NCI-H446 treated with DMSO at 0.1 percent for 48 hours (cell line): ENCODE data around the gene RNF123.
"Not testable (repeated sequence)": the region's sequence is repeated elsewhere in the genome, so short reads cannot be mapped to it uniquely, and the experiment has no call there.

Experiments
- DNase-seq: peaks from one replicate; lab custom pipeline; 2025; lab: John Stamatoyannopoulos, UW

Gene RNF123

DNA sequence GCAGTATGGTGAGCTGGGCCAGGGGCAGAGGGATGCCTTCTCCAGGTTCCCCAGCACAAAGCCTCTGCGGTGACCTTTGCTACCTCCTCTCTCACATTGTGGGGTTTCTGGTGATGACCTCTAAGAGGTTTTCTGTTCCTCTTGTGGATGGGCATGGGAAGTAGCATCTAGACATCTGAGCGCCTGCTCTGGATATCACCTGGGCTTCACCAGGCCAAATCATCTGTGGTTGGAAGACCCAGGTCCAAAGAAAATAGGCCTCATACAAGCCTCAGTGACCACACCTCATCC is 8.2 kb upstream of the RNF123 start:
- no peak for DNase-seq

DNA sequence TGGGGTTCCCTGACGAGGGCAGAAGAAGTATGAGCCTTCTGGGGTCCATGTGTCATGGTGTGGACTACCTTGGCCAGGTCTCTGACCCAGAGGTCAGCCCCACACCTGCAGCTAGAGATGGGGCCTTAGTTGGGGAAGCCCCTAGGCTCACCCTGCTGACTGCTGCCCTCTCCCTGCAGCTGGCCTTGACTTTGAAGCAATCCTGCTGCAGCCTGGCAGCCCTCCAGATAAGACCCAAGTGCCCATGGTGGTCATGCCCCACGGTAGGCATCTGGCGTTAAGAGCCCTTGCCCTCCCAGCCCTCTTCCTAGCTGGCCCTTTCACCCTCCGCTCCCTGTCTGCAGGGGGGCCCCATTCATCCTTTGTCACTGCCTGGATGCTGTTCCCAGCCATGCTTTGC is 7.8 kb upstream of the RNF123 start:
- no peak for DNase-seq

DNA sequence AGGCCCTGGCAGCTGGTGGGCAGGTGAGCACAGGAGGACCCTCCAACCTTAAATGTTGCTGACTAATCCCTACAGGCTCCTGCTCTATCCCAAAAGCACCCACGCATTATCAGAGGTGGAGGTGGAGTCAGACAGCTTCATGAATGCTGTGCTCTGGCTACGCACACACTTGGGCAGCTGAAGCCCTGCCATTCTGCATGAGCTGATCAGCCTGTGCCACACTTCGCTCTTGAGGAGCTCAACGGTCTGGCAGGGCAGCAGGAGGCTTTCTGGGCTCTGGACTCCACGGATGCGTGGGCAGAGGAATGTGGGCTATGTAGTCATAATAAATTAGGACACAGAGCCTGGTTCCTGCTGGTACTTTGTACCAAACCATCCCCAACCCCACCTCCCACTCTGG is 6.2 kb upstream of the RNF123 start:
- no peak for DNase-seq

DNA sequence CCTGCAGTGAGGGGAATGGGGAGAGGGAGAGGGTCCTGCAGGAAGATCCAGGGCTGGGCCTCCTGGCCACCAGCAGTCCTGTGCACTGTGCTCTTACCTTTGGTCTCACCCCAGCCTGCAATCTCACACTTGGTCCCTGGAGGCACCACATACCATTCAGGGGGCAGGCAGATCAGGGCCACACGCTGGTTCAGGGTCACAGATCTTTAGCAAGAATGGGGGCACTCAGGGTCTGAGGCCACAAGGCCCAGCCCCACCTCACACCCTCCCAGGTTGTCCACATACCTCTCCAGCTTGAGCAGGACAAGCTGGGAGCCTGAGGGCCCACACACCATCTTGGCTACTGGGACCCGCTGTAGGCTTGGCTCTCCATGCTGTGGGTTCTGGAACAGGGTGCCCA is 4.9 kb upstream of the RNF123 start:
- DNase-seq, result not testable (repeated sequence)

DNA sequence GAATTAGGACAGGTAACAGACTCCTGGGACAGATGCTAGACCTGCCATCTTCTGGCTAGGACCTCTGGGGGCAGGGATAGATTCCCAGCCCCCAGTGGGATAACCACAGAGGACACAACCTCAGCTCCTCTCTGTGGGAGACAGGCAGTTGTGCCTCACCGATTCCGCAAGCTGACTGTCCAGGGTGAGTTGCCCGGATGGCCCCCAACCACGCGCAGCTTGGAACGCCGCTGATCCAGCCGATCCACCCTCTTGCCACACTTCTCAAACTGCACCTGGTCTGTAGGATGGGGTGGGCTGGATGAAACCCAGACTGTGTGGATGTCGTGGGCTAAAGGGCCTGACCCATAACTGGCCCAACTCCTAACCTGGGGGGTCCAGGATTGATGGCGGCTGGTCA is 4.3 kb upstream of the RNF123 start:
- not testable (repeated sequence) for DNase-seq

DNA sequence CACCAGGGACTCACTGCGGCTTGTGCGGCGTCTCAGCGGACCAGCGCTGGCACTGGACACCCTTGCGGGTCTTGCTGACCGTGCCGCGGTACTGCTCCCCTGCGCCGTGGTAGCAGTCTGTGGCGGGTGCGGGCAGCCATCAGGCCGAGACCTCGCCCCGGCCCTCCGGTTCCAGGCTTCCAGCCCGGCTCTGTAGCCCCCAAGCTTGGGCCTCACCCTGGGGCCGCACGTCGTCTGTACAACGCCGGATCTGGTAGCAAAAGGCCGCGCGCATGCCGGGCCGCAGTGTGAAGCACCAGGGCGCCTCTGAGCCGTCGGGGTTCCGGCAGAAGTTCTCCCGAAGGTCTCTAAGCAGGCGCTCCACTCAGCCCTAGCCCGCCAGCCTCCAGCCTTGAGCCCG is 3.5 kb upstream of the RNF123 start:
- not testable (repeated sequence) for DNase-seq

DNA sequence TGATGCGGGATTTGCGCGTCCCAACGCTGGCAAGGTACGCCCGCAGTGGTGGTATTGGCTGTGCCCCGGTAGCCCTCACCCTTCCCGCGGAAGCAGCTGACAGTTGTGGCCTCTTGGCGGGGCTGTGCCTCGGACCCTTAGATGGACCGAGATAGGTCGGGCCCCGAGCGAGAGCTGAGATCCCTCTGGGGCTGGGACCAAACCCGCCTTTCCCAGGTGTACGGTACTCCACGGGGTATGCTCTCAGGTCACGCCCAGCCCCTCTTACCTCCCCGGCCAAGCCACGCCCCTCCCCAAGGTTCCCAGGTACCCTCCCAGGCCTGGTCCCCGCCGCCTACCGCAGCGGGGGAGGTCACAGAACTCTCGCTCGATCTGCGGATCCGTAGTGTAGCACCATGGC is 3.0 kb upstream of the RNF123 start:
- DNase-seq, result not testable (repeated sequence)

DNA sequence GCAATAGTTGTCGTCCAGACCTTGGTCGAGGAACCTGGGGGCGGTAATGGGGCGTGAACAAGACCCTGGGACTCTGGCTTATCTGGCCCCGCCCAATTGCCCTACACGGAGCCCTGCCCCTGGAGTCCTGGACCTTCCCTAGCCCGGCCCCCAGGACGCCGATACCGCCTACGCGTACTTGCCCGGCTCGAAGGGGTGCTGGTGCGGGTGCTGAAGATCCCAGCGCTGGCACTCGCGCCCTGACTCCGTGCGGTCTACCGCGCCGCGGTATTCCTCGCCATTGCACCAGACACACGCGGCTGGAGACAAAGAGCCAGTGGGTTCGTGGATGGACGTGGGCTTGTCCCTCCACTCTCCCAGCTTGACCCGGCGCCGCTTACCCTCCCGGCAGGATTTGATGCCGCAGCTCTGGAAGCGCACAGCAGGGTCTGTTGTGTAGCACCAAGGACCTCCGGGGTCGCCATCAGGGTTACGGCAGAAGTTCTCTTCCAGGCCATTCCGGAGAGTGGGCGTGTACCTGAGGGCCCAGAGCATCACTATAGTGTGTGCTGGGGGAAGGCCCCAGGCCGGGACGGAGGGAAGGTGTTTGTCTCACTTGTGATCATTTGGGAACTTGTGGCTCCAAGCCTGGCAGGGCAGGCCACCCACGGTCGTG is 2.5 kb upstream of the RNF123 start:
- not testable (repeated sequence) for DNase-seq

DNA sequence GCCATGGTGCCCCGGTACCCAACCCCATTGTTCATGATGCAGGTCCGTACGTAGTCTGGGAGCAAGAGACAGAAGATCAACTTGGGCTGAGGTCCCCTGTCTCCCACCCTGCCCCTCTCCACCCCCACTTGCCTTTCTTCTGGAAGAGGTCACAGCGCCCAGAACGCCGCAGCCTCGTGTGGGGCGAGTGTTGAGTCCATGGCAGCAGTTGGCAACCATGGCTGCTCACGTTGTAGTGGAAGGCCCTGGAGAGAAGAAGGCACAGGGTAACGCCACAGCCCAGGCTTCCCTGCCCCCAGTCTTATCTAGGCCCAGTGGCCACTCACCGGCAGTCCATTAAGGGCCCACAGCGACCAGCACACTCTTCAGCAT is 1.9 kb upstream of the RNF123 start:
- DNase-seq, result not testable (repeated sequence)

DNA sequence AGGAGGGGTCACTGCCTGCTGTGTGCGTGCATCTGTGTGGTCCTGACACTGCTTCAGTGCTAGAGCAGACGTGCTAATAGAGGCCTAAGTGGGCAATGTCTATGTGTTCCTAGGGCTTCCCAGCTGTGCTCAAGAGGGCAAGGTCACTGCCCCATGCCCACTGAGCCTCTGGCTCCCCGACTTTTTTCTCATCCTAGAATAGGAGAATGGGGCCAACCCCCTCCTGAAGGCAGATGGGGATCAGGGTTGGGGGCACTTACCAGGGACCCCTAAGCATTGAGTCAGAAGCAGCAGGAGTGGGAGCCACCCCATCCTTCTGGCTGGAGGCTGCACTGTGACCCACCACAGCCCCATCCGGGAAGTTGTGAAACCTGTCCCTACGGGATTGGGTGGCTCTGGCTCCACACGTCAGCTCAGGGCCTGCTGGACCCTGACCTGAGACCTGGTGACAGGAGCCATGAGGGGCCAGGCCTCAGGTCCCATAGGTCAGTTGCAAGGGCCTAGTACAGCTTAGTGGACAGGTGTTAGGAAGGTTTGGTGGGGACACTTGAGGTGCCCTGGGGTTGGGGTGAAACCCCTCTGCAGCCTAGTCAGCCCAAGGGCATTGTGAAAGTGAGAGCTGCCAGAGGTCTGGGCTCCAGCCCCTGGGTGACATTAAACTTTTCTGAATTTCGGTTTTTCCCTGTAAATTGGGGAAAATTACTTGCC is 865 bp upstream of the RNF123 start:
- DNase-seq, result not testable (repeated sequence)

DNA sequence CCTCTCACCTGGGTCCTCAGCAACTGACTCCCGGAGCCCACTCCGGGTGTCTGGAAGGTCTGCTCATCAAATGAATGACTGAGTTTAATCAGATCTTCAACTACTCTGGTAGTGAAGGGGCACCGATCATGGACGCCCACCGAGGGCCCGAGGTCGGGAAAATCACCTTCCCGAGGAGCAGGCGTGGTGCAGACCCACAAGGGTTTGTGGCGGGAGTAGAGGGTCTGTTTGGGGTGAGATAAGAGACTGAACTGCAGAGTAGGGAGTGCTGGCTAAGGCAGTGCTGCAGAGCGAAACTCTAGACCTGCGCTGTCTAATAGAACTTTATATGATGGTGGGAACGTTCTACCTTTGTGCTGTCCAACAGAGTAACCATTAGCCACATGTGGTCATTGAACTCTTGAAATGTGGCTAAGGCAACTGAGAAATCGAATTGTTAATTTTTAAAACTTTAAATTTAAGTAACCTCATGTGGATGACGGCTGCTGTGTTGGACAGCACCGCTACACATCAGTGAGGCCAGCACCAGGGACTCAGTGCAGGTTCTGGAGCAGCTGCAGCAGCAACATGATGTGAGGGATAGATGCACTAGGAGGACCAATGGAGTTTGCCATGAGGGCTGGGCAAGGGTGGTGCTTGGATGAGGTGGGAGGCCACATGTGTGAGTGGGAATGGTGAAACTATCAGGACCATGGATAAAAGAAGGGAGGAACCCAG is 709 bp downstream of the RNF123 start:
- DNase-seq, result not testable (repeated sequence)

DNA sequence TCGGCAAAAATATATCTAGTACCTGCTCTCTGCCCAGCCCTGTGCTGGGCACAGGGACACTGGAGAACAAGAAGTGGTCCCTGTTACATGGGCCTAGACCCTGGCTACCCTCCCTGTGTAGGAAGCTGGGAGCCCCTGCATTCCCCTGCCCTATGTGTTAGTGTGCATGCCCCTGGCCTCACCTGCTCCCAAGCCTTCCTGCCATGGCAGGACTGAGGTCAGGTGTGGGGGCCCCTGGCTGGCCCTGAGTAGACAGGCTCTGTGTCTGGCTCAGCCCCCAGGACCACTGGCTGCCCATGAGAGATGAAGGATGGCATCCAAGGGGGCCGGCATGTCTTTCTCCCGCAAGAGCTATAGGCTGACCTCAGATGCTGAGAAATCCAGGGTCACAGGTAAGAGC is 1.5 kb downstream of the RNF123 start:
- DNase-seq, result not testable (repeated sequence)

DNA sequence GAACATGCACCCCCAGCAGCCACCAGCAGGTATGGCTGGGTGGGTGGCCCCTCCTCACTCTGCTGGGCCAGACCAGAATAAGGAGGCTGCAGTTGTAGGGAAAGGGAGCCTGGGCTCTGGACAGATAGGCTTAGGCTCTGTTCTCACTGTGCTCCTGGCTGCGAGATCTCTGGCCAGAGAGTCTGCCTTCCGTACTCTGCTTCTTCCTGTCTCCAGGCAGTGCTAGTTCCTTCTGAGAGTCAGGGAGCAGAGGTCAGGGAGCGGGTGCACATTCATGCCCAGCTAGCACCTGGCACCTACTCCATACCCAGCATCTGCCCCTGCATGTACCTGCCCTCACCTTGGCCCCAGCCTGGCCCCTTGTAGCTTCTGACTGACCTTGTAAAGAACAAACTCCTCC is 2.1 kb downstream of the RNF123 start:
- not testable (repeated sequence) for DNase-seq

DNA sequence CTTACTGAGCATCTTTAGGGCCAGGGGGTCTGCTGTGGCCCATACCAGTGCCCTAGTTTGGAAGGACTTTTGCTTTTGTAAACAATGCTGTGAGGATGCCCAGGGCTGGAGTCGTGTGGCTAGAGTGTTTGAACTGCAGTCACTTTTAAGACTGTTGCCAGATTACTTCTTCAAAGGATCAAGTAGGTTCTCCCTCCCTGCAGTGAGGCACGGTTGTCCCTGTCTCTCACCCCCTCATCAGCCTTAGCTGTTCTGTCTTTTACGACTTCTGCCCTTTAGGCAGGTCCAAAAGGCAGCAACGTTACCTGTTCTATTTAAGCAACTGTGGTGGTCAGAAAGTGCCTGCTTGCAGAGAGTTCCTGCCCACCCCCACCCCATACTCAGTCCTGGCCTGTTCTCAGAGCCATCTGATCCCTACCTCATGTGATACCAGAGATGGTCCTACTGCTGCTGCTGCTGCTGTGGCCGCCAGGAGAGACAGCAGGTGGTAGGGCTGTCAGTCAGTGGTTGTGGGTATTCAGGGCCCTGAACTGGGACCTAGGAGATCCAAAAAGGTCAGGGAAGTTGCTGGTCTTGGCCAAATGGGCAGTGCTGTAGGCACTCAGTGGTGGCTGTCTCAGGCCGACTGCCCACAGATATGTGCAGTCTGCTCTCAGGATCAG is 5.2 kb downstream of the RNF123 start:
- not testable (repeated sequence) for DNase-seq

DNA sequence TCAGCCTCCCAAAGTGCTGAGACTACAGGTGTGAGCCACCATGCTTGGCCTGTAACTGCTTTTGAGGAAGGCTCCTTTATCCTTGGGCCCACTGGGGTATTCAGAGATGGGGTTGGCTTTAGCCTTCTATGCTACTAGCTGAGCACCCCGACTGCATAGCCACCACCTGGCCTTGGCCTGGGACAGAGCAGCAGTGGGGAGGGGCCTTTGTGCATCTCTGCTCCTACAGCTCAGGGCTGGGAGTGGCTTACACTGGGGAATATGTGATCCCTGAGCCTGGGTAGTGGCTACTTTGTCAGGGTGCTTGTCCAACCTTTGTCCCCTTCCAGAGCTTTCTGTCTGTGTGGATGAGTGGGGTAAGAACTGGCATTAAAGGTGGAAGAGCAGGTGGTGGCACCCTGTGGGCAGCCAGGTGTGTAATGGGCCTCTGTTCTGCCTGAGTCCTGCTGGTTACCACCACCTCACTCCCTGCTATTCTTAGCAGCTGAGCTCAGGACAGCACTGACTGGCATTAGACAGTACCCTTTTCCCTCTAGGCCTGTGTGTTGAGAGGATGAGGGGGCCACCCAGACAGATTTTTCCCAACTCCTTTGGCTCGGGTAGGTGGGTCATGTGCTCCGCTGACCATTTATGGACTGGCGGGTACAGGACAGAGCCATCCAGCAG is 6.1 kb downstream of the RNF123 start:
- DNase-seq, result not testable (repeated sequence)

DNA sequence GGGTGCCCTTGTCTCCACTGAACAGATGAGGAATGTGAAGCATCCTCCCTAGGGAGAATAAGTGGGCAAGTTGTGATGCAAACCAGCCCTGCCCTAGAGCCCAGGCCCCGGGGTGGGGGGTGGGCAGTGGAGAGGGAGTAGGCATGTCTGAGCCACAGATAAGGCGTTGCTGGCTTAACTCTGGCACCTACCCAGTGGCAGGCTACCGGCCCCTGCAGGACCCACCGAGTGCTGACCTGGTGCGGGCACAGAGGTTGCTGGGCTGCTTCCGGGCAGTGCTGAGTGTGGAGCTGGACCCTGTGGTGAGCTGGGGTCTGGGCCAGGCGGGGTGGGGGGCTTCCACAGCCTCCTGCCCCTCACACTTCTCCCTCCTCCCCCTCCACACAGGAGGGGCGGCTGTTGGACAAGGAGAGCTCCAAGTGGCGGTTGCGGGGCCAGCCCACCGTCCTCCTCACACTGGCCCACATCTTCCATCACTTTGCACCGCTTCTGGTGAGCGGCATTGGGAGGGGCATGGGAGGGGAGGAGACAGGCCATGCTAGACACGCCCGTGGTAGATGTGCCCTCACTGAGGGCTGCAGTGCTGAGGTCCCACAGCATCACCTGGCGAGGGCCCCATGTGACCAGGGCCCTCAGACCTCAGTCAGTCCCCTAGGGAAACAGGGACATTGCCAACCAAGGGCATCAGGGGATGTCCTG is 10.1 kb downstream of the RNF123 start:
- DNase-seq, result no peak

DNA sequence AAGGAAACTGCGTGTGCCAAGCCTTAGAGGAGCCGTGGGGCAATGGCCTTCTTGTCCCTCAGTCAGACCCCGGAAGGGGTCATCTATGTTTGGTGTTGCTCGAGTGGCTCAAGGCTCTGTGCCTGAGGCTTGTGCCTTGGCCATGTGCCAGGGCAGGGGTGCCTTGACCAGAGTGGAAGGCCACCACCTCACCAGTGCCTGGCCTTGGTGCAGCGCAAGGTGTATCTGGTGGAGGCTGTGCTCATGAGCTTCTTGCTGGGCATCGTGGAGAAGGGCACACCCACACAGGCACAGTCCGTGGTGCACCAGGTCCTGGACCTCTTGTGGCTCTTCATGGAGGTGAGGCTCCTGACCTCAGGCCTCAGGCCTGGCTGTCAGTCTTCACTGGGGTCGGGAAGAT is 10.7 kb downstream of the RNF123 start:
- DNase-seq, result no peak

DNA sequence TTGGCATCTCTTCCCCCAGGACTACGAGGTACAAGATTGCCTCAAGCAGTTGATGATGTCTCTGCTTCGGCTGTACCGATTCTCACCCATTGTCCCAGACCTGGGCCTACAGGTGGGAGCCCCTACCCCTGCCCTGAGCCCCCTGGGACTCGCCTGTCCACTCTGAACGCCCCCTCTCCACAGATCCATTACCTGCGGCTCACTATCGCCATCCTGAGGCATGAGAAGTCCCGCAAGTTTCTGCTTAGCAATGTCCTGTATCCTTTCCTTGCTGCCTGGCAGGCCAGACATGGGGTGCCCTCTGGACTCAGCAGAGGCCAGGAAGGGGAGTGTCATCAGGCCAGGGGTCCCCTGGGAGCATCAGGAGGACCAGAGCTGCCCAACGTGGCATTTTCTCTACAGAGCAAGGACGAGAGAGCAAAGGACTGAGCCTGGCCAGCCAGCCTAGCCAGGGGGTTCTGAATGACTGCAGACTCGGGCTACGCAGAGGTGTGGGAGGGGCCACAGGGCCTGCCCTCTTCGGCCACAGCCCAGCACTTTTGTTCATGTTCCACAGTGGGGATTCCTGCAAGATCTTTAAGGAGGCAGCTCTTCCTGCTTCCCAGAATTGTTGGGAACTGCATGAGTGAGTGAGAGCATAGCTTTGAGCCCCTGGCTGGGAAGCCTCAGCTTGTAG is 11.2 kb downstream of the RNF123 start:
- DNase-seq, result no peak

DNA sequence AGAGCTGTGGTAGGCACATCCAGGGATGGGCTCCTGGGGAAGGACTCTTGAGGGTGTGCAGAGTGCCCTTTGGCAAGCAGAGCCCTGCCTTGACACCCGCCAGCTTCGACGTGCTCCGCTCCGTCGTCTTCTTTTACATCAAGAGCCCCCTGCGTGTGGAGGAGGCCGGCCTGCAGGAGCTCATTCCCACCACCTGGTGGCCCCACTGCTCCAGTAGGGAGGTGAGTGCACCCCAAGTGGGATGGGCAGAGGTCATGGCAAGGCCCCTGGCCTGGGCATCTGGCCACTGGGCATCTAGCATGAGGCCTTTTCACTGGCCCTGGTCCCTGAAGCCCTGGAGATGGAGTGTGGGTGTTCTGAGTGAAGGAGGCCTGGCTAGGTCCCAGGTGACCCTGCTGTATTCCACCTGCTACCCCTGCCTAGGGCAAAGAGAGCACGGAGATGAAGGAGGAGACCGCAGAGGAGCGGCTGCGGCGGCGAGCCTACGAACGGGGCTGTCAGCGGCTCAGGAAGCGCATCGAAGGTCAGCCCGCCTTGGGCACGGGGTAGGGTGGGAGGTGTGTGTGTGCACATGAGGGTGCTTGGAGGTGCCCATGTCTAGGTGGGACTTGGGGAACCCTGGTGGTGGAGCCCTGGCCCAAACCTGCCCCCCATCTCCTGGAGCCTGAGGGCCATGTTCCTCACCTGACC is 12.2 kb downstream of the RNF123 start:
- no peak for DNase-seq

DNA sequence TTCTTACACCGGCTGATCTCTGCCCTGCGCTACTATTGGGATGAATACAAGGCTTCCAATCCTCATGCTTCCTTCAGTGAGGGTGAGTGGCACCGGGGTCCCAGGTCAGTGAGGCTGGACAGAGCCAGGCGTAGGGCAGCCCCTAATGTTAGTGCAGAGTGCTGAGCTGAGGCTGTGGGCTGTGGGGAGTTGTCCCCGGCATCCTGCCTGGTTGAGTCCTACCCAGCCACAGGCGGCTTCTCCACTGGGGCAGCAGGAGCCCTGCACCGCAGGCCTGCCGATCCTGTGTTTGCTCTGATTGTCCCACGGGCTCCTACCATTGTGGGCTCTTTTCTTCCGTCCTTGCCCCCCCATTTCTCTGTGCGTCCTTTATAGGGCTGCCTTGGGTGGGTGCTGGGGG is 13.3 kb downstream of the RNF123 start:
- DNase-seq, result no peak
